Measurements from ENCODE around the gene ENOX1.

Gene ENOX1

GRCh38 chr13:43755844-43756243 is 30.9 kb downstream of the ENOX1 start:
- H4K8ac ChIP-seq (ENCODE audit: low read depth, low read length): no peak overlapping the region
- no peak overlapping the region for H3K23ac ChIP-seq (ENCODE audit: low read length)
- H3K4ac ChIP-seq (ENCODE audit: low read depth, low read length): no peak overlapping the region
- no peak for DNase-seq
- no peak overlapping the region for H4K5ac ChIP-seq (ENCODE audit: low read length)
- no peaks in the 10 kb centered on the region for H3K4me1 ChIP-seq (ENCODE audit: control insufficient read depth, low read depth, low read length)
- no peak overlapping the region for H3K4me3 ChIP-seq (ENCODE audit: low read length)
- H2BK120ac ChIP-seq (ENCODE audit: low read depth, low read length): no peak overlapping the region
- H3K56ac ChIP-seq (ENCODE audit: low read length): no peak overlapping the region
- H3K79me2 ChIP-seq (ENCODE audit: control insufficient read depth, insufficient read depth, low read length): no peaks in the 10 kb centered on the region
- H3K27ac ChIP-seq (ENCODE audit: low read depth, low read length): no peak overlapping the region
- no peaks in the 10 kb centered on the region for H3K79me1 ChIP-seq (ENCODE audit: low read length)
- no peak overlapping the region for H3K9ac ChIP-seq (ENCODE audit: low read length)
- H2BK5ac ChIP-seq (ENCODE audit: low read length): no peak overlapping the region
- H2BK15ac ChIP-seq (replicated peaks; ENCODE audit: low read depth): no peak overlapping the region
- no CpG with 5 or more reads among the region's 1 CpG for WGBS (ENCODE audit: extremely low coverage, insufficient coverage, low lambda C conversion rate)
- no peak overlapping the region for H3K18ac ChIP-seq (ENCODE audit: low read length)
- no peak overlapping the region for H3K4me2 ChIP-seq (ENCODE audit: low read length)
- H2AK5ac ChIP-seq (ENCODE audit: low read length): no peak overlapping the region
- no peaks in the 10 kb centered on the region for H3K36me3 ChIP-seq (ENCODE audit: control insufficient read depth, insufficient read depth, low read length)
- no peaks in the 10 kb centered on the region for H3K27me3 ChIP-seq (ENCODE audit: insufficient read depth, low read length, poor library complexity)

GRCh38 chr13:43751624-43752023 is 35.1 kb downstream of the ENOX1 start:
- Histone ChIP-seq H2BK15ac (replicated peaks; ENCODE audit: low read depth) (no peak overlapping the region), H4K5ac (ENCODE audit: low read length) (no peak overlapping the region), H3K79me2 (ENCODE audit: control insufficient read depth, insufficient read depth, low read length) (no peaks in the 10 kb centered on the region), H2BK120ac (ENCODE audit: low read depth, low read length) (no peak overlapping the region), H3K4ac (ENCODE audit: low read depth, low read length) (no peak overlapping the region), H3K4me1 (ENCODE audit: control insufficient read depth, low read depth, low read length) (no peaks in the 10 kb centered on the region), H3K79me1 (ENCODE audit: low read length) (no peaks in the 10 kb centered on the region), H3K27me3 (ENCODE audit: insufficient read depth, low read length, poor library complexity) (no peaks in the 10 kb centered on the region), H3K4me3 (ENCODE audit: low read length) (no peak overlapping the region), H3K9ac (ENCODE audit: low read length) (no peak overlapping the region), H2BK5ac (ENCODE audit: low read length) (no peak overlapping the region), H2AK5ac (ENCODE audit: low read length) (no peak overlapping the region), H3K18ac (ENCODE audit: low read length) (no peak overlapping the region), H3K27ac (ENCODE audit: low read depth, low read length) (no peak overlapping the region), H3K56ac (ENCODE audit: low read length) (no peak overlapping the region), H3K23ac (ENCODE audit: low read length) (no peak overlapping the region), H3K36me3 (ENCODE audit: control insufficient read depth, insufficient read depth, low read length) (no peaks in the 10 kb centered on the region), H4K8ac (ENCODE audit: low read depth, low read length) (no peak overlapping the region), H3K4me2 (ENCODE audit: low read length) (no peak overlapping the region)
- WGBS (ENCODE audit: extremely low coverage, insufficient coverage, low lambda C conversion rate): no CpG with 5 or more reads among the region's 3 CpGs
- DNase-seq: no peak

- no peaks in the 10 kb centered on the region for H3K79me2 ChIP-seq (ENCODE audit: control insufficient read depth, insufficient read depth, low read length)
- no peak overlapping the region for H3K4me2 ChIP-seq (ENCODE audit: low read length)
- H2BK120ac ChIP-seq (ENCODE audit: low read depth, low read length): no peak overlapping the region
- H3K79me1 ChIP-seq (ENCODE audit: low read length): no peaks in the 10 kb centered on the region
- H3K27me3 ChIP-seq (ENCODE audit: insufficient read depth, low read length, poor library complexity): no peaks in the 10 kb centered on the region
- no peak overlapping the region for H3K23ac ChIP-seq (ENCODE audit: low read length)
- no peak overlapping the region for H3K18ac ChIP-seq (ENCODE audit: low read length)
- no peak overlapping the region for H2BK15ac ChIP-seq (replicated peaks; ENCODE audit: low read depth)
- H3K4me3 ChIP-seq (ENCODE audit: low read length): no peak overlapping the region
- WGBS (ENCODE audit: extremely low coverage, insufficient coverage, low lambda C conversion rate): no CpG with 5 or more reads among the region's 1 CpG
- no peak overlapping the region for H3K27ac ChIP-seq (ENCODE audit: low read depth, low read length)
- no peaks in the 10 kb centered on the region for H3K4me1 ChIP-seq (ENCODE audit: control insufficient read depth, low read depth, low read length)
- no peak overlapping the region for H3K4ac ChIP-seq (ENCODE audit: low read depth, low read length)
- no peak overlapping the region for H3K9ac ChIP-seq (ENCODE audit: low read length)
- no peak for DNase-seq
- H2BK5ac ChIP-seq (ENCODE audit: low read length): no peak overlapping the region
- H3K36me3 ChIP-seq (ENCODE audit: control insufficient read depth, insufficient read depth, low read length): no peaks in the 10 kb centered on the region
- H4K5ac ChIP-seq (ENCODE audit: low read length): no peak overlapping the region
- no peak overlapping the region for H4K8ac ChIP-seq (ENCODE audit: low read depth, low read length)
- no peak overlapping the region for H3K56ac ChIP-seq (ENCODE audit: low read length)
- H2AK5ac ChIP-seq (ENCODE audit: low read length): no peak overlapping the region
Measured at GRCh38 chr13:43749503-43749902, 37.3 kb downstream of the ENOX1 start.

GRCh38 chr13:43744261-43745031 is 42.3 kb downstream of the ENOX1 start:
- H3K27ac ChIP-seq (ENCODE audit: low read depth, low read length): no peak overlapping the region
- no peaks in the 10 kb centered on the region for H3K4me1 ChIP-seq (ENCODE audit: control insufficient read depth, low read depth, low read length)
- no peak for DNase-seq
- H3K9ac ChIP-seq (ENCODE audit: low read length): no peak overlapping the region
- no peaks in the 10 kb centered on the region for H3K27me3 ChIP-seq (ENCODE audit: insufficient read depth, low read length, poor library complexity)
- H3K36me3 ChIP-seq (ENCODE audit: control insufficient read depth, insufficient read depth, low read length): no peaks in the 10 kb centered on the region
- no peak overlapping the region for H3K4me3 ChIP-seq (ENCODE audit: low read length)
- no peak overlapping the region for H2BK5ac ChIP-seq (ENCODE audit: low read length)
- H3K79me2 ChIP-seq (ENCODE audit: control insufficient read depth, insufficient read depth, low read length): no peaks in the 10 kb centered on the region
- no peak overlapping the region for H2BK120ac ChIP-seq (ENCODE audit: low read depth, low read length)
- no peak overlapping the region for H3K56ac ChIP-seq (ENCODE audit: low read length)
- no peak overlapping the region for H3K23ac ChIP-seq (ENCODE audit: low read length)
- no peaks in the 10 kb centered on the region for H3K79me1 ChIP-seq (ENCODE audit: low read length)
- H2BK15ac ChIP-seq (replicated peaks; ENCODE audit: low read depth): no peak overlapping the region
- H2AK5ac ChIP-seq (ENCODE audit: low read length): no peak overlapping the region
- no peak overlapping the region for H3K4me2 ChIP-seq (ENCODE audit: low read length)
- no CpG with 5 or more reads among the region's 5 CpGs for WGBS (ENCODE audit: extremely low coverage, insufficient coverage, low lambda C conversion rate)
- H4K5ac ChIP-seq (ENCODE audit: low read length): no peak overlapping the region
- no peak overlapping the region for H4K8ac ChIP-seq (ENCODE audit: low read depth, low read length)
- no peak overlapping the region for H3K18ac ChIP-seq (ENCODE audit: low read length)
- H3K4ac ChIP-seq (ENCODE audit: low read depth, low read length): no peak overlapping the region

GRCh38 chr13:43742911-43743310 is 43.9 kb downstream of the ENOX1 start:
- Histone ChIP-seq H3K79me1 (ENCODE audit: low read length) (no peaks in the 10 kb centered on the region), H2BK120ac (ENCODE audit: low read depth, low read length) (no peak overlapping the region), H4K5ac (ENCODE audit: low read length) (no peak overlapping the region), H4K8ac (ENCODE audit: low read depth, low read length) (no peak overlapping the region), H3K4me2 (ENCODE audit: low read length) (no peak overlapping the region), H3K4ac (ENCODE audit: low read depth, low read length) (no peak overlapping the region), H2BK5ac (ENCODE audit: low read length) (no peak overlapping the region), H3K36me3 (ENCODE audit: control insufficient read depth, insufficient read depth, low read length) (no peaks in the 10 kb centered on the region), H2BK15ac (replicated peaks; ENCODE audit: low read depth) (no peak overlapping the region), H2AK5ac (ENCODE audit: low read length) (no peak overlapping the region), H3K18ac (ENCODE audit: low read length) (no peak overlapping the region), H3K9ac (ENCODE audit: low read length) (no peak overlapping the region), H3K4me3 (ENCODE audit: low read length) (no peak overlapping the region), H3K23ac (ENCODE audit: low read length) (no peak overlapping the region), H3K27me3 (ENCODE audit: insufficient read depth, low read length, poor library complexity) (no peaks in the 10 kb centered on the region), H3K27ac (ENCODE audit: low read depth, low read length) (no peak overlapping the region), H3K79me2 (ENCODE audit: control insufficient read depth, insufficient read depth, low read length) (no peaks in the 10 kb centered on the region), H3K4me1 (ENCODE audit: control insufficient read depth, low read depth, low read length) (no peaks in the 10 kb centered on the region), H3K56ac (ENCODE audit: low read length) (no peak overlapping the region)
- DNase-seq: no peak

GRCh38 chr13:43737392-43737923 is 49.3 kb downstream of the ENOX1 start:
- Histone ChIP-seq H3K23ac (ENCODE audit: low read length) (no peak overlapping the region), H2BK15ac (replicated peaks; ENCODE audit: low read depth) (no peak overlapping the region), H3K56ac (ENCODE audit: low read length) (no peak overlapping the region), H4K8ac (ENCODE audit: low read depth, low read length) (no peak overlapping the region), H3K9ac (ENCODE audit: low read length) (no peak overlapping the region), H3K4me2 (ENCODE audit: low read length) (no peak overlapping the region), H3K4ac (ENCODE audit: low read depth, low read length) (no peak overlapping the region), H4K5ac (ENCODE audit: low read length) (no peak overlapping the region), H3K79me1 (ENCODE audit: low read length) (no peaks in the 10 kb centered on the region), H3K36me3 (ENCODE audit: control insufficient read depth, insufficient read depth, low read length) (no peaks in the 10 kb centered on the region), H3K79me2 (ENCODE audit: control insufficient read depth, insufficient read depth, low read length) (no peaks in the 10 kb centered on the region), H3K4me3 (ENCODE audit: low read length) (no peak overlapping the region), H3K4me1 (ENCODE audit: control insufficient read depth, low read depth, low read length) (no peaks in the 10 kb centered on the region), H2AK5ac (ENCODE audit: low read length) (no peak overlapping the region), H3K27me3 (ENCODE audit: insufficient read depth, low read length, poor library complexity) (no peaks in the 10 kb centered on the region), H3K18ac (ENCODE audit: low read length) (no peak overlapping the region), H2BK120ac (ENCODE audit: low read depth, low read length) (no peak overlapping the region), H2BK5ac (ENCODE audit: low read length) (no peak overlapping the region), H3K27ac (ENCODE audit: low read depth, low read length) (no peak overlapping the region)
- no CpG with 5 or more reads among the region's 3 CpGs for WGBS (ENCODE audit: extremely low coverage, insufficient coverage, low lambda C conversion rate)
- DNase-seq: no peak

All from mesendoderm (in vitro differentiated cells).